Endothelial cell of umbilical vein (primary cell): ENCODE measurements around the gene PDE3A. TPM values are rescaled to one million over a fixed set of nuclear protein-coding genes. Genes with fewer than 3 reads are reported as not detected.

ENCODE experiments used
- BruUV-seq: library from RNA; stranded (reverse); fragments of 400-500 nt; replicated peaks from 2 replicates; lab custom pipeline; 2021; lab: Mats Ljungman, UMichigan
- CTCF ChIA-PET: fragments of 300-600, 350-600 bp; sonication (Branson Sonifier 250); formaldehyde crosslinking; loops from one replicate; lab custom pipeline; 2021; ENCODE audit warnings: antibody characterized with exemption, inconsistent platforms; lab: Charles Lee
- POLR2A ChIA-PET: fragments of 300-600, 350-600 bp; sonication (Branson Sonifier 250); formaldehyde crosslinking; loops from one replicate; lab custom pipeline; 2021; ENCODE audit warnings: antibody characterized with exemption, inconsistent platforms; lab: Charles Lee
- DNase-seq: peaks from one replicate; pipeline ENCODE4 v3.0.0-alpha.2; 2011; ENCODE audit warnings: low read depth, low spot score
- FAIRE-seq: peaks from 2 replicates; lab custom pipeline; 2011; peaks lifted over from hg19 to GRCh38; lab: Jason Lieb, UNC
- H2AFZ ChIP-seq: 2 replicates; pipeline ENCODE4 v1.6.0; 2012; ENCODE audit warnings: low read depth, low read length, control low read depth, inconsistent platforms
- H3K27ac ChIP-seq: 2 replicates; pipeline ENCODE4 v1.5.1; 2011; ENCODE audit warnings: low read depth, mild to moderate bottlenecking, control low read depth, low read length, moderate library complexity; ENCODE audit not compliant: insufficient read depth
- H3K27me3 ChIP-seq, 2 experiments: 2 replicates each; pipeline versions ENCODE4 v1.6.0 to v1.6.1; 2011; ENCODE audit warnings: low read length in 2 of 2, mixed read lengths in 1 of 2; ENCODE audit not compliant: control insufficient read depth in 2 of 2, insufficient read depth in 2 of 2
- H3K36me3 ChIP-seq, 2 experiments: 2 replicates in 1 of 2; 3 replicates in 1 of 2; pipeline ENCODE4 v1.5.1; 2011; ENCODE audit warnings: low read length in 2 of 2, mild to moderate bottlenecking in 1 of 2, moderate library complexity in 1 of 2; ENCODE audit not compliant: control insufficient read depth in 2 of 2, insufficient read depth in 2 of 2; ENCODE audit errors: extremely low read depth in 1 of 2
- H3K4me1 ChIP-seq: 3 replicates; pipeline ENCODE4 v1.5.1; 2011; ENCODE audit warnings: mild to moderate bottlenecking, low read length; ENCODE audit not compliant: control insufficient read depth, insufficient read depth; ENCODE audit errors: extremely low read depth
- H3K4me2 ChIP-seq: 2 replicates; pipeline ENCODE4 v1.6.1; 2011; ENCODE audit warnings: low read length, control low read depth, mixed read lengths; ENCODE audit not compliant: insufficient read depth
- H3K4me3 ChIP-seq, 3 experiments: fragments of 200-600 bp in 1 of 3; sonication (generic), shearing (Covaris generic) in 1 of 3; replicated peaks in 1 of 3; 2 replicates each; pipeline ENCODE4 v1.5.1; 2011 to 2016; ENCODE audit warnings: control low read depth in 3 of 3, low read length in 3 of 3, mild to moderate bottlenecking in 2 of 3, inconsistent platforms in 1 of 3, low read depth in 1 of 3, moderate library complexity in 1 of 3; ENCODE audit not compliant: insufficient read depth in 1 of 3
- H3K79me2 ChIP-seq: 2 replicates; pipeline ENCODE4 v1.6.0; 2012; ENCODE audit warnings: low read length, inconsistent platforms; ENCODE audit not compliant: control insufficient read depth, insufficient read depth
- H3K9ac ChIP-seq: replicated peaks from 2 replicates; pipeline ENCODE3; 2011; ENCODE audit warnings: low read length, control low read depth; ENCODE audit not compliant: insufficient read depth; ENCODE audit errors: extremely low read depth
- H3K9me1 ChIP-seq: replicated peaks from 3 replicates; pipeline ENCODE4 v1.6.0; 2011; ENCODE audit warnings: mild to moderate bottlenecking, low read length; ENCODE audit not compliant: control insufficient read depth, insufficient read depth; ENCODE audit errors: extremely low read depth
- H3K9me3 ChIP-seq: replicated peaks from 2 replicates; pipeline ENCODE4 v1.5.1; 2012; ENCODE audit warnings: low read length, inconsistent platforms; ENCODE audit not compliant: control insufficient read depth, insufficient read depth
- H4K20me1 ChIP-seq: replicated peaks from 2 replicates; pipeline ENCODE3; 2011; ENCODE audit warnings: mild to moderate bottlenecking, low read length; ENCODE audit not compliant: control insufficient read depth, insufficient read depth; ENCODE audit errors: extremely low read depth
- CTCF ChIP-seq, 2 donors: IDR thresholded peaks; 1 replicate in 1 of 2; 2 replicates in 1 of 2; pipeline ENCODE4 v1.5.1; 2011; ENCODE audit warnings: low read length in 2 of 2, mild to moderate bottlenecking in 2 of 2, moderate library complexity in 2 of 2, control low read depth in 1 of 2, inconsistent platforms in 1 of 2, low read depth in 1 of 2; ENCODE audit not compliant: insufficient read depth in 1 of 2; ENCODE audit errors: extremely low read depth in 1 of 2
- EZH2 ChIP-seq: IDR thresholded peaks from 2 replicates; pipeline ENCODE4 v1.6.1; 2012; ENCODE audit warnings: borderline replicate concordance, low read depth, mild to moderate bottlenecking, moderate library complexity, low read length, inconsistent platforms; ENCODE audit not compliant: severe bottlenecking
- FOS ChIP-seq: IDR thresholded peaks from 2 replicates; pipeline ENCODE4 v1.6.1; 2011; ENCODE audit warnings: mild to moderate bottlenecking, low read length, moderate library complexity, borderline replicate concordance; ENCODE audit not compliant: insufficient read depth
- GATA2 ChIP-seq: IDR thresholded peaks from 2 replicates; pipeline ENCODE4 v1.7.0; 2011; ENCODE audit warnings: low read depth, mild to moderate bottlenecking, moderate library complexity, mixed read lengths, low read length; ENCODE audit not compliant: insufficient read length, insufficient read depth
- JUN ChIP-seq: IDR thresholded peaks from 2 replicates; pipeline ENCODE4 v1.6.1; 2011; ENCODE audit warnings: borderline replicate concordance, low read depth; ENCODE audit not compliant: insufficient read length, insufficient read depth
- MAX ChIP-seq: IDR thresholded peaks from 2 replicates; pipeline ENCODE4 v1.6.1; 2011; ENCODE audit not compliant: insufficient read depth, insufficient read length
- MYC ChIP-seq: IDR thresholded peaks from one replicate; pipeline ENCODE4 v1.6.1; 2011; ENCODE audit warnings: mild to moderate bottlenecking, low read depth, low read length
- POLR2A ChIP-seq: IDR thresholded peaks from 2 replicates; pipeline ENCODE4 v1.6.1; 2012; ENCODE audit warnings: low read depth, mild to moderate bottlenecking, control low read depth, low read length
- POLR2AphosphoS5 ChIP-seq: IDR thresholded peaks from 2 replicates; pipeline ENCODE4 v1.6.1; 2012; ENCODE audit warnings: low read depth, mild to moderate bottlenecking, control low read depth, low read length, moderate library complexity; ENCODE audit not compliant: insufficient read depth
- dilution Hi-C: fragments of 300-500 bp; cut with MboI; formaldehyde crosslinking; loops from one replicate; pipeline ENCODE4 v1.15.0; 2019; ENCODE audit warnings: low sequenced_read_pairs; ENCODE audit not compliant: extremely low pct_ligation_motif_present
- intact Hi-C: fragments of 100-400 bp; cut with micrococcal nuclease; formaldehyde crosslinking; loops from one replicate; pipeline ENCODE4 v1.10.0; 2022
- polyA plus RNA-seq, 4 experiments: library from polyadenylated mRNA; depleted of rRNA in 3 of 4; stranded (reverse) in 3 of 4; unstranded in 1 of 4; fragments of >200 nt; gene quantifications; 2 replicates each; pipeline versions ENCODE4 v1.2.1 to v1.2.3, GENCODE V29; 2011 to 2012; ENCODE audit warnings: missing spikeins in 1 of 4
- total RNA-seq: library from RNA; stranded (reverse); gene quantifications from 2 replicates; pipeline ENCODE4 v1.2.3, GENCODE V29; 2021

PDE3A gene
- total and polyA plus RNA-seq, 2 donors (not counting 3 experiments of a cell fraction or from before 2014, with no cell fraction given), result 14.0 to 27.4 TPM

GRCh38 chr12:20372326-20373096 lies 4.2 kb downstream of the PDE3A start:
- dilution Hi-C loops, result no loop called here
- H3K79me2 ChIP-seq, result peaks cover 69% of the 10 kb centered on the region
- H3K9me1 ChIP-seq, result no peaks in the 10 kb centered on the region
- intact Hi-C loops, result no loop called here
- BruUV-seq, result no TSS peak
- H3K4me1 ChIP-seq, result peaks cover 43% of the 10 kb centered on the region
- no peaks in the 10 kb centered on the region for H4K20me1 ChIP-seq
- no peaks in the 10 kb centered on the region for H3K9me3 ChIP-seq
- FAIRE-seq (no peak), DNase-seq (peak; percentile 58)
- POLR2A ChIA-PET, result no interaction called here
- no peak for TF ChIP-seq CTCF (IDR thresholded peaks at IDR 0.05; ENCODE audit: extremely low read depth in 1 of 2, insufficient read depth in 1 of 2, low read depth in 1 of 2, low read length in 2 of 2)
- TF ChIP-seq POLR2AphosphoS5, result no peak
- no peak for TF ChIP-seq FOS
- no peak for TF ChIP-seq MAX
- TF ChIP-seq MYC, result no peak
- no peak for TF ChIP-seq POLR2A
- TF ChIP-seq GATA2, result no peak
- no peak for TF ChIP-seq JUN
- no peak for TF ChIP-seq EZH2
- H3K27ac ChIP-seq, result peak overlapping the region; percentile 75
- H3K9ac ChIP-seq, result peak overlapping the region; percentile 90
- peak overlapping the region; percentile 98 for H3K4me2 ChIP-seq
- CTCF ChIA-PET, result no interaction called here
- H3K27me3 ChIP-seq, result no peaks in the 10 kb centered on the region
- H2AFZ ChIP-seq, result no peak overlapping the region
- H3K4me3 ChIP-seq, result peak overlapping the region; percentile 2 to 99 (median 87)
- no peaks in the 10 kb centered on the region for H3K36me3 ChIP-seq
